GM21528 (cell line): ENCODE measurements around the gene PCLO.
"Not testable (repeated sequence)": the region's sequence is repeated elsewhere in the genome, so short reads cannot be mapped to it uniquely, and the experiment has no call there.

Experiments used
- ATAC-seq: cut with Tn5 transposase; IDR thresholded peaks from one replicate; pipeline ENCODE4 v1.9.1; 2021; ENCODE audit warnings: mild to moderate bottlenecking, moderate library complexity; ENCODE audit not compliant: unreplicated experiment, low FRiP score

PCLO gene

DNA sequence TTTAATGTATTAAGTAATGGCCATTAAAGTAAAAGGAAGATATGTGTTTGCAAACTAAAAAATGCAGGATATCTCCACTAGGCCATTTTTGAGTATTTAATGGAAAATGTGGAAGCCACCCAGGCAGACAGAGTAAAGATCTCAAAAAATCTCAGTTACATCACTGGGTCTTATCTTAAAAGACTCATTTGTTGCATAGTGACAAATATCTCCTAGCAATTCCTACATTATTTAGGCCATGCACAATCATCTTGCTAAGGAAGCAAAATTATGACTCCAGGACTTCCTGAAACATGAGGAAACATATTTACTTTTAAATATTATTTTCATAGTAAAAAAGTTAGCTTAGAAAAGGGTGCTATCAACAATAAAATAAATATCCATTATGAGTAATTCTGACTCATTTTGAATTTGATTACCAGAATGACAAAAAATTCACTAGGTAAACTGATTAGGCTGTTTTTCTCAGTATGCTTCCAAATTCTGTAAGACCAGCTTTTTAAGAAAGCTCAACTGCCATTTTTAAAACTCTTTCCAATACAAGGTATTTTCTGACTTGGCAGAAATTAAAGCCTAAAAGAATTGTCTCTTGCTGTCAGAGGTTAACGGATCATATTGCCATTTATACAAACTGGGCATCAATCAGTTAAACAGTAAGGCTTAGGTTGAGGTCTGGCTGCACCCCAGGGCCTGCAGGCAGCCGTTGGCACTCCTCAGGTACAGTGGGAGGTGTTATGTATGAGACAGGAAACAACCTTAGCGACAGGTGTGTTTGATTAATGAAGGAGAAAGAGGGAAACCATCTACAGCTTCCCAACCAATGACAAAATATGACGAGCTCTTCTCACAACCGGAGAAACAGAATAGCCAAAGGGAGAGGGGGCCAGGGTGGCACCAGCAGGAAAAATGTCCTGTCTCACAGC lies 31.8 kb downstream of the PCLO start:
- ATAC-seq, result no peak

DNA sequence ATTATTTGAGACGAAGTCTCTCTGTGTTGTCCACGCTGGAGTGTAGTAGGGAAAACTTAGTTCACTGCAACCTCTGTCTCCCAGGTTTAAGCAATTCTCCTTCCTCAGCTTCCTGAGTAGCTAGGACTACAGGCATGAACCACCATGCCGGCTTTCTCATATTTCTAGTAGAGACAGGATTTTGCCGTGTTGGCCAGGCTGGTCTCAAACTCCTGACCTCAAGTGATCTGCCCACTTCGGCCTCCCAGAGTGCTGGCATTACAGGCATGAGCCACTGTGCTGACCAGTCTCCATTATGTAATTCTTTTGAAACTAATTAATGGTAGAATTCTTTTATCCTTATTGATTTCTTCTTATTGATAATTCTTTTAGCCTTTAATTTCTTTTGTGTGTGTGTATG lies 32.5 kb downstream of the PCLO start:
- no peak for ATAC-seq

DNA sequence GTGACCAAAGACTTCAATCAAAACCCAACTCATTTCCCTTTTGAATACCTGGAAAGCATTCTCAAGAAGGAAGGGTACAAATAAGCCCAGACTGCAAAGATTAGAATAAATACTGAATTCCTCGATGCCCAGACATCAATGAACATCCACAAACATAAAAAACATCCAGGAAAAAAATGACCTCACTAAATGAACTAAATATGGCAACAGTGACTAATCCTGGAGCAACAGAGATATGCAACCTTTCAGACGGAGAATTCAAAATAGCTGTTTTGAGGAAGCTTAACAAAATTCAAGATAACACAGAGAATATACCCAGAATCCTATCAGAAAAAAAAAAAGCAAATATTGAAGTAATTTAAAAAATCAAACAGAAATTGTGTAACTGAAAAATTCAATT lies 43.2 kb downstream of the PCLO start:
- ATAC-seq, result no peak

DNA sequence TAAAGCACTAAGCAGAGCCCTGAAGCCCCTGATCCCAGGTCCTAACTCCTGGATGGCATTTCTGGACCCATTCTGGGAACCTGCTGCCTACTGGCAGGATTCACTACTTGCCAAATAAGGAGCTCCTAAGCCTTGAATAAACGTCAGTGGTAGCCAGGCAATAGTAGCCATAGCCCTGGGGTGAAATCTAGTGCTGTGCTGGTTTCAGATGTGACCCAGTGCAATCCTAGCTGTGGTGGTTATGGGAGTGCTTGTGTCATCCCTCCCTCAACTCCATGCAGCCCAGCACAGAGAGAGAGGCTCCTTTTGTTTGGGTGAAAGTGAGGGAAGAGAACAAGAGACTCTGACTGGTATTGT lies 43.7 kb downstream of the PCLO start:
- no peak for ATAC-seq

DNA sequence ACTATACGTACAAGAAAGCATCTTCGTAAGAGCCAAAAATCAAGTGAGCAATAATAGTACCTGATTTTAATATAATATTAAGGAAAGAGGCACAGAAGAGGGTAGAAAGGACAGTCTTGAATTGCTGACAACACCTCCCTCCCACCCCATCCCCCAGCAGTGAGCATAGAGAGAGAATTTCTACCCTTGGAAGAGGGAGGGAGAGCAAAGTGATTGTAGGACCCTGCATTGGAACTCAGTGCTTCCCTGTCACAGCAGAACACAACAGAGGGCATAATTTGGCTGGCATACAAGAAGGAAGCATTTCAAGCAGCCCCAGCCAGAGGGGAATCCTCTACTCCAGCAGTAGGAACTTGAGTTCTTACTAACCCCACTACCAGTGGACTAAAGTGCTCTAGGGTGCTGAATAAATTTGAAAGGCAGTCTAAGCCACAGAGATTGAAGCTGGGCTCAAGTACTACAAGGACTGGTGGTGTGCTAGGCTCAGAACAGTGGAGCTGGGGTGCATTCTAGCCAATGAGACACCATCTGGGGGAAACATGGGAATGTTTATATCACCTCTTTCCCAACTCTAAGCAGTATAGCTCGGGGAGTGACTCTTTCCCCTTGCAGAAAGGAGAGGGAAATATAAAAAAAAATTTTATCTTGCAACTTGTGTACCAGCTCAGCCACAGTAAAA lies 44.2 kb downstream of the PCLO start:
- no peak for ATAC-seq

DNA sequence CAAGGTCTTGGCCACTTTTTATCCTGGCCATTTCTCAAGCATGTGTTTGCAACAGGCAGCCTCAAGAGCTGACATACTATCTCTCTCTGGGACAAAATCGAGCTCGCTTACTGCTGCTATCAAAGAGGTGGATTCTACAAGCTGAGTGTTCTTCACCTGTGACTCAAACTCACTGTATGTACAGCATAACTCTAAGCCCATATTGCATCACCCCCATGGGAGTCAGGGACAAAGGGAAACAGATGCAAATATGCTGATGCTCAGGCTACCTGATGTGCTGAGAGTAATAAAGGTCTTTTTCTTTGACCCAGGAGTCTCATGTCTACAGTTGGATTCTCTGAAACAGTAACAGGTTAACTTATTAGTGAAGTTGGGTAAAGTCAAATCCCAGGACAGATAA lies 45.2 kb downstream of the PCLO start:
- no peak for ATAC-seq

DNA sequence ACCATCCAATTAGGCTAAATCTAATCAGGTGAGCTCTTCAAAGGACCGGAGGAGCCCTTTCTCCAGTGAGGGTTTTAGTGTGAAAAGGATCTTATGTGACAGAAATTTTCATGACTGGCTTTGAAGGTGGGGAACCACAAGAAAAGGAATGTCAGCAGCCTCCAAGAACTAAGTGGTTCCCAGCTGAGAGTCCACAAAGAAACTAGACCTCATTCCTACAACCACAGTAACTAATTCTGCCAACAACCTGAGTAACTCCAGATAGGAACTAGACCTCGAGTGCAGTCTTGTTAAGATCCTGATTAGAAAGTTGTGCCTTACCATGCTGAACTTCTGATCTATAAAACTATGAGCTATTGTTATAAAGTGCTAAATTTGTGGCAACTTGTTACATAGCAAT lies 51.3 kb downstream of the PCLO start:
- ATAC-seq, result no peak

DNA sequence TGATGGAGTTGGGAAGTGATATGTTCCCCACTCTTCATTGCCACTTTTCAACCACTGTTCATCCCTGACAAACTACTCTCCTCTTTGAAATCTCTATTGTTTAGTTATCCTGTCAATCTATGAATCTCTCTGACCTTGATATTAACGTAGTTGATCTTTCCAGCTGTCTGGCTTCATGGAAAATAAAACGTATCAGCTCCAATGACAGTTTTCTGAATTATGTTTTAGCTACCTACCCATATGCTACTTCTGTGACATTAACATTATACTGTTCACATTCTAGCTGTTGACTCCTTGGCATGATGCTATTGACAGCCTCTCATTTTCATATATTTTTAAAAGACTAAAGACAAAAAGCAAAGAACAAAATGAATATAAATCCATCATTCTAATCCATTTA lies 53.3 kb downstream of the PCLO start:
- ATAC-seq, result no peak

DNA sequence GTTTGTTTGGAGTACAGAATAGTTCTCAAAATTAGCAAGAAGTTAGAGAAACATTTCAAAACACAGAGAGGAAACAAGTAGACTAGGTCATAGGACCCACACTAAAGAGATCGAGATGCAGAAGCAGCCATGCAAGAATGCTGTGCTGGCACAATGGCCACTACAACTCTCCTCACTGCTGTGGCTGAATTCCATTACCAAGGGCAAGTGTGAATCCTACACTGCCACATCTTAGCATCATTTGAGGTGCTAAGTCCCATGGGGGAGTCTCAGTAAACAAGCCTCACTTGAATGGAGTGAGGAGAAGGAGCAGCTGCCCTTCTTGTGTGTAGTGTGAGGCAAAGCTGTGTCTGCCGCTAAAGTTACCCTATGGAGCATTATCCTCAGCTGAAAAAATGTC lies 56.7 kb downstream of the PCLO start:
- ATAC-seq, result no peak

DNA sequence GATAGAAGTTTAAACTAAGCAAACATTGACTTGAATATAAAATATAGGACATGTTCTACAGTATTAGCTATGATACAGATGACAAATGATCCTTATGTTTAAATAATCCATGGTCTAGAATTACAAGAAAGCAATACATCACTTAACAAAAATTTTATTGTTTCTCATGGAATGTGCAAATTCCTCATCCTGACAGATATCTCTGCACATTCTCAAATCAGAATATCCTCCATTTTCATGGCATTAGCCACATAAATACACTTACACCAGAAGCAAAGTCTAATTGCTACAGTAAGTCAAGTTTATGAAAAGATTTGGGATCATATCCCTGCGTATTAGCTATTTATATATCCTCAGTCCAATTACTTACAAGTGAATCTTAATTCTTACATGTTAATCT lies 57.6 kb downstream of the PCLO start:
- no peak for ATAC-seq

DNA sequence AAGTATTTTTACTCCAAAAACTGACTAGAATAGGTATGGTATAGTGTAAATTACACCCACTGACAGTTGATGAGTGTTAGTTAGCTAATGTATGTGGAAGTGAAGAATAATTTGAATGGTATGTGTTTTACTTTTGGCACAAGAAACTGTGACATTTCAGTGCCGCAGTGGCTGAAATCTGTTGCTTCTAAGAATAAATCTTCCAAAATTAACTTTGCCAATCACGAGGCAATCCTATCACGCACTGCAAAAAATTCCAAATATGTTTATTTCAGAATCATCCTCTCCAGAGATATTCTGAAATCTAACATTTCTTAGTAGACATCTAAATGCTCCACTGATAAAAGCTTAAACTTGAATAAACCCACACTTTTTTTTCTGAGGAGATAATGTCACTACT lies 61.2 kb downstream of the PCLO start:
- no peak for ATAC-seq

DNA sequence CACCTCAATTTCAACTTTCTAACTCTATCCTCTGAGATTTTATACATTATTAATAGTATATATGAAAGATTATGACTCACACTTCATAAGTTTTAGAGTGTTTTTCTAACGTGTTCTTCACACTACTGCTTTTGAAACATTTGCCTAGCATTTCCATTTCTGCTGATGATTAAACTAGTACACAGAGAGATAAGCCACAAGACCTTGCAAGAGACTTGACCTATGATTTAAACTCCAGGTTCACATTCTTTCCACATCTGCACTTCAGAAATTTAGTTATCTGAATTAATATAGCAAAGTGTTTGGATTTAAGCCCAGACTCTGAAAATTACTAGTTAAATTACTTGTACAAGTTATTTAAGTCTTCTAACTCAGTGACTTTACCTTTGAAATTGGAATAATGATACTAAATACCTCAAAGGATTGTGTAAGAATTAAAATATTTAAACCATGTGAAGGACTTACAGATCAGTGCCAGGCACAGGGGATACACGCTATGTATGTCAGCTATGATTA lies 66.6 kb downstream of the PCLO start:
- no peak for ATAC-seq

DNA sequence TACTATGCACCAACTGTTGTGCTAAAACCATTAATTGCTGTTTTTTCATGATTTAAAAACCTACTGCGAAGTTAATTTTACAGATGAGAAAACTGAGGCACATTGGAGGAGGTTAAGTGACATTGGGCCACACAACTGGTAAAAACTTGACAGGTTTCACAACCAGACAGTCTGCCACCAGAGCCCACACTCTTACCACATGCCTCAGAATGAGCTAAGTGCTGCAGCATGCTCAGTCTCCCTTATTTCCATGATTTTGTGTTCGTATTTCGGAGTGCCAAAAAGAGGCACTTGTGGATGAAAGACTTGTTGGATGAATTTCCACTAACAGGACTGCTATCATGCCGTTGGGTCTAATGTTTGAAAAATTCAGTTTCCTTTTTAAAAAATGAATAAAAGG lies 77.4 kb downstream of the PCLO start:
- ATAC-seq, result no peak

DNA sequence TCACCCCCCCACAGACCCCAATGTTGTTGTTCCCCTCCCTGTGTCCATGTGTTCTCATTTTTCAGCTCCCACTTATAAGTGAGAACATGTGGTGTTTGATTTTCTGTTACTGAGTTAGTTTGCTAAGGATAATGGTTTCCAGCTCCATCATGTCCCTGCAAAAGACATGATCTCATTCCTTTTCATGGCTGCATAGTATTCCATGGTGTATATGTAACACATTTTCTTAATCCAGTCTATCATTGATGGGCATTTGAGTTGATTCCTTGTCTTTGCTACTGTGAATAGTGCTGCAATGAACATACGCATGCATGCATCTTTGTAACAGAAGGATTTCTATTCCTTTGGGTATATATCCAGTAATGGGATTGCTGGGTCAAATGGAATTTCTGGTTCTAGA lies 82.8 kb downstream of the PCLO start:
- ATAC-seq, result not testable (repeated sequence)

DNA sequence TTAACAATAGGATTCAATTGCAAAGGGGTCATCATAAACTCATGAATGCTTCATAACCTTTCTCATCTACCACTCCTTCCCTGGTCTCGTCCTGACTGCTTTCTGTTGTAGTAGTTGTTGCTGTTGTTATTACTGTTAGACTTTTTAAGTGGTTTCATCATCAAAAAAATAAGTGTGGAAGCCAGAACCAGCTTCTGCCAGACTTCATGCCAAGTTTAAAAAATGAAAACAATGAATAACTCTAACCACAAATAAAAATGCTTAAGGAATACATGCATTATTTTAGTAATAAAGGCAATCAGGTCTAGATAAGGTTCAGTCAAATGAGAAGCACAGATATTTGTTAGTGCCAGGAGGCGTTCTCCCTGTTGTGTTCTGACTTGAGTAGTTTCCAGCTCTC lies 85.4 kb downstream of the PCLO start:
- ATAC-seq, result no peak

DNA sequence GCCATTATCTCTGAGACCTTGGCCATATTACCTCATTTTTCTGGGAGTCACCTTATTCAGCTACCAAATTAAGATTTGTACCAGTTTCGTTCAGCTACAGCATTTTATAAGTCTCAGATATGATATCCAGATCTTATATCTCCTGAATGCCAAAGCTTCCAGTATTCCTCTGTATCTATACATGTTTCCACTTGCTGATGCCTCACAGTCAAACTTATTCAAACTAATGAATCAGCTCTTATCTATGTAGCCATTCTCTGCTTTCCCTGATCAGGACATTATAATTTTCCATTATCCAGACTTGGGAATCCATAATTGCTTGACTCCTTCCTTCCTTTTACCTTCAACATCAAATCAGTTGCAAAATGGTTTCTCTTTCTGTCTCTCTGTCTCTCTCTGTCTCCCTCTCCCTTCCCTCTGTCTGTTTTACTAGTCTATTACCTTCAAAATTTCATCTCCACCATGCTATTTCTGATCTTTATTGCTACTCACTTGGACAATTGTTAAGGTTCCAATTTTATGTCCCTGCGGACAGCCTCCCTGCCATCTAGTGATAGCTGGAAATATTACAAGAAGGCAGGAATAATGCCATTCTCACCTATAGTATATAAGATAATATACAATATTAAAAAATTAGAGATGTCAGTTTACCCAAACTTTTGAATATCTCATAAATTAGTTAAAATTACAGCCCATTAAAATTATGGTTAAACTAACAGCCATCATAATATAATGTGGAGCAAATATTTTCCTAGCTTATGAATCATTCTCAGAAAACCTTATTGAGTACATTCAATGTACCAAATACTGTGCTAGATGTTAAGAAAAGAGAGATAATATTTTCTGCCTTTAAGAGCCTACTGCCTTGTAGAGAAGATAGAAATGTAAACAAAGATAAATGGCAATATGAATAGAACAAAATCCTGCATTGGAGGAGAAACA lies 89.8 kb downstream of the PCLO start:
- no peak for ATAC-seq

DNA sequence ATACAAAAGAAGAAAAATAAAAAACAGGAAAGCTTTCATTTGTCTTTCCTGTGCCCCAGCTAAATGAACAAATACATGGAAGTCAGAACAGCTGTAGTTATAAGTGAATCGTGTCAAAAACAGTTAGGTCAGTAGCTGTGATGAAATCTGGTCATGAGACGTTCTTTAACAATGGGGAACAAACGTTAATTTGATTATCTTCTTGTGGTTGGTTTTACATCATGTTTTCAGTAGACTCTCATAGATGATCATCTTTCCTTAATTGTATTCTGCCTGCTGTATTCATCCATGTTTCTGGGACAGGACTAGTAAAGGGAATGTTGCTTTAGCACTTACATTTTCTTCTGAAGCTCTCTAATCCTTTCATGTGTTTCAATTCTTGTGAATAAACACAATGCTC lies 97.0 kb downstream of the PCLO start:
- no peak for ATAC-seq

DNA sequence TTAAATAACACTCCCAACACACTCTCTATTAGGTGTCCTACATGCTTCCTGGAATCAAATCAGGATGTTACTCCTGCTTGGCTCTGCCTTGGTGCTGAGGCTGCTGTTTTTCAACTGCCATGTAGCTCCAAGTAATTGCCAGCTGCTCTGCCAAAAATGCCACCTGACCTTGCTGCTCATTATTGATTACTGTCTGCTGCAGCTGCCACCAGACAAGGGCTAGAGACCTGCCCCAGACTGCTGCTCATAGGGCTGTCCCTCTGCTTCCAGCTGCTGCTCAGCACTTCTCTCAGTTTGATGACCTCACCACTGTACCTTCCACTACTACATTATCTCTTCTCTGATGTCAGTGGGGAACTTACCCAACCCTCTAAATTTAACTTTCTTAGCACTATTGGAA lies 102.5 kb downstream of the PCLO start:
- no peak for ATAC-seq

DNA sequence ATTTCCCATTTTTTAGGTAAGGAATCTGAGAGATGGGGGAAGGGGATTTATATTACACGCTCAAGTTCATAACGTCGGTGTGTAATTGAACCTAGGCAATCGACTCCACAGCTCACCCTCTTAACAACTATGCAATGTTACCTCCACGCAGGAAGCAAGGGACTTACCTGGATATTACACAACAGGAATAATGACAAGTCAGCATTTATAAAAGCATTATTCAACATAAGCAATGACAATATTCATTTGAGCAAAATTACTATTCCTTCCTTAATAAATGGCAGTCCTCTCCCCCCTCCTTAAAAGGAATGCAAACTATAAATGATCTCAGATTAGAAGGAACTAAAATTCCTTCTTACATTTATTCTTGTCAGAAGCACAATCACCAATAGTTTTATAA lies 104.0 kb downstream of the PCLO start:
- no peak for ATAC-seq

DNA sequence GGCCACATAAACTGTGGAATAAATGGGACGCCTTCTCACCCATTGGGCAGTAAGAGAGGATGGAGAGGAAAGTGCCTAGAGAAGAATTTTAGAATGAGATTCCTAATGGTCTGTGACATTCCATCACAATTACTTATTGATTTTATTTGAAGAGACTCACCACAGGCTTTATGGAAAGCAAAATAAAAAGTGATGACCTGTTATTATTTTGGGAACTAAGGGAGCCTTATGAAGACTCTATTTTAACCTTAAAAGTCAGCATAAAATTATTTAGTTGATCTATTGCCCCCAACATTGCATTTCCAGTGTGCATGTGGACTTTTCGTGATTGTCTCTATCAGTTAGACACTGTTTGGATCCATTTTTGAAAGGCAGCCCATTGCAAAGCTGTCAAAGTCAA lies 107.5 kb downstream of the PCLO start:
- ATAC-seq, result no peak

DNA sequence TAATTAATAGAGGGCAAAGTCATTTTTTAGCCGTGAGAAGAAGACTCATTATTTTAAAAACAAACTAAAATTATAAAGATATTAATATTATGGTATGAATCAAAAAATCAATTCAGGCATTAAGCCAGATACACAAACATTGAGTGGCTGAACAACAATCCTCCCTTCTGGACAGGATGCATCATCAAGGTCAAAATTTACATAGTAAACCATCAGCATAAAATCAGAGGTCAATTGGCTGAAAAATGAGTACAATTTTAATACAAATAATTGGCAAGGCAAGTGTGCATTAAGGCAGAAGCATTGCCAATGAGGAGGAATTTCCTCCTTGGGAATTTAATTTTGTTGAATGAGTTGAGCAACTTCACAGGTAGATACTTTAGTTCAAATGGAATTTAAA lies 108.2 kb downstream of the PCLO start:
- ATAC-seq, result no peak
